HG03378 (cell line): ENCODE data around the gene RTN1.

Experiments
- ATAC-seq: cut with Tn5 transposase; IDR thresholded peaks from one replicate; pipeline ENCODE4 v1.9.1; 2021; ENCODE audit warnings: mild to moderate bottlenecking, moderate library complexity; ENCODE audit not compliant: unreplicated experiment

The RTN1 gene

DNA sequence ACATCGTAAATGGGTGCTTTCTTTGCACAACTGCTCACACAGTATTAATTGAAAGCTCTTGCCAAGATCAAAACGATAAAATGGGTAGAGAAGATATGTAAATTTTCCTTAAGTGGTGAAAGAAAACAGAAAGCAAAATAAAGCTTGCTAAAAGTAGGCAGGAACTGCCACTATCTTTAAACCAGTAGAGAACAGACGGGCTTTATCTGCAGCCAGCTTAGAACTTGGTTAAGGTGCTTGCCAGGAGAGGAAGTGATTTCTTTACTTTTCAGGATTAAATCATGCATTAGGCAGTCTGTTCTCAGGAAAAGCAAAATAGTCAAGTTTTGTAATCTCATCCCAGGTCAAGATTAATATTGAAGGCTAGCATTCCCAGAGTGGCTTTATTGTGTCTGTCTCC lies 237.1 kb downstream of the RTN1 start:
- no peak for ATAC-seq

DNA sequence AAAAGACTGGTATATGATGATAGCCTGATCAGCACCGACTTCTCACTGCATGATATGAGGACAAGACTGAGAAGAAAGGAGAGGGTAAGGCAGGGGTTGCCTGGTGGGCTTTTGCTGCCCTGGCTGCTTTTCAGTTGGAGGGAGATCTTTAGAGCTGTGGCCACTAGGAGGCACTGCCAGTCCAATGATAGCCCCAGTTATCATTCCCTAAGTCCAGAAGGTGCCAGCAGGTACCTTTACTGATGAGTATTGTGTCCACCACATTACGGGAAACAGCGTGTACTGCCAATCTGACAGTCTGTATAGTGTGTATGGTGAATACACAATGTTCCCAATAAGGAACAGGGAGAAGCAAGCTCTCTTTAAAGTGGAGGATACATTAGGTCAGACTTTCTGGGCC lies 238.2 kb downstream of the RTN1 start:
- peak; percentile 51 for ATAC-seq

DNA sequence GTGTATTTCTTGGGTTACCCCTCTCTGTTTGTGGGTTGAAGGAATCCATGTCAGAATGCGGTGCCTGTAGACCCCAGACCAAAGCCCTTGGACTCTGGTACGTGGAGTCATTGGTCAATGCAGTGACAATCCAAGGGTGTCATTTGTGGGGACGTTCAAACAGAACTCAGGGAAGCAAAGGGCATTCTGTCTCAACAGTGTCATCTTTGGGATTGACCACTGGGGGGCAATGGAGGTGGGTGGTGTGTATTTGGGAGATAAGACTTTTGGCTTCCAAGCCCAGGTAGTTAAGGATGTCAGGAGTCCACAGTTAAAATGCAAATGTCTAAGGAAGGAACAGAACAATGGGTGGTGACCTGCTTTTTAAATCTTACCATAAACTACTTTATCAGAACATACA lies 239.3 kb downstream of the RTN1 start:
- ATAC-seq, result no peak

DNA sequence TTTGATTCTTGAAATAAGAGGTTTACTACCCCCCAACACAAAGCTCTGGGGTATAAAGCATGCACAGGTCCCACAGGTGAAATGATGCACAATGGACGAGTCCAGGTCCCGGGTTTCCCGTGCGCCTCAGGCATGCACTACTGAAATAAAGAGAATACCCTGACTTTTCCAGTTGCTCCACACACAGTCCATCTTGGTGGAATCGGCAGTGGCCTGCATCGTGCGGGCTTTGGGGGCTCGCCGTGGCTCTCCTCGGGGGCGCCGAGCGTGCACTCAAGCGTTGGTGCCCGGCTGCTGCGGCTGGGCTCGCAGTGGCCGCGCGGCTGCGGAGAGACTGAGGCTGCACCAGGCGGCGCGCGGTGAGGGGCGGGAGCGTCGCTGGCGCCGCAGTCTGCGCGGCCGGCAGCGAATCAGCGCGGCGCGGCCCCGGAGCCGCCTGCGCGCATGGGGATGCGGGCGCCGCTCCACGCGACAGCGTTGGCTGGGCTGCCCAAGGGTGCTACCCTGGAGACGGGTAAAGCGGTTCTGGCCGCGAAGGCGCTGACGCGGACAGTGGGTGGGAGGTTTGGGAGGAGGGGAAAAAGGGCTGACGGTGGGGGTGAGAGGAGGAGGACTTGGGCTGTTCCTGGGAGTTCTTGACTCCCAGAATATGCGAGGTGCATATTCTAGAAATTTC lies 240.2 kb downstream of the RTN1 start:
- no peak for ATAC-seq

GRCh38 chr14:59629444-59630287 lies 240.9 kb downstream of the RTN1 start:
- ATAC-seq, result no peak

- no peak for ATAC-seq
These were observed 243.5 kb downstream of the RTN1 start for GRCh38 chr14:59627011-59627520.

GRCh38 chr14:59622631-59623030 lies 247.9 kb downstream of the RTN1 start:
- no peak for ATAC-seq

GRCh38 chr14:59619061-59619460 lies 251.5 kb downstream of the RTN1 start:
- no peak for ATAC-seq

DNA sequence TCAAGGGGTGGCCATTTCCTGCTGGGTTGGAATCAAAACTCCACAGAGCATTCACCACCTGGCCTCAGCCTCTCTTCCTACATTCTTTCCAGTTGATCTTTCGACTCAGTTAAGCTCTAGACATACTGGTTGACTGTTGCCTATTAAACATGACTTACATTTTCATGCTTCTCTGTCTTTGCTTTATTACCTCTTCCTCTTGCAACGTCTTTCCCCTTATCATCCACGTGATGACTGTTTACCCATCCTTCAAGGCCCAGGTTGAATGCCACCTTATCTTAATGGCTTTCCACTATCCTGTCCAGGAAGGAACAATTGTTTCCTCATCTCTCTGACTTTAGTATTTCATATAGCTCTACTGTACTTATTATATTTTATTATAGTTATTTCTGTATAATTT lies 269.5 kb downstream of the RTN1 start:
- ATAC-seq, result no peak

DNA sequence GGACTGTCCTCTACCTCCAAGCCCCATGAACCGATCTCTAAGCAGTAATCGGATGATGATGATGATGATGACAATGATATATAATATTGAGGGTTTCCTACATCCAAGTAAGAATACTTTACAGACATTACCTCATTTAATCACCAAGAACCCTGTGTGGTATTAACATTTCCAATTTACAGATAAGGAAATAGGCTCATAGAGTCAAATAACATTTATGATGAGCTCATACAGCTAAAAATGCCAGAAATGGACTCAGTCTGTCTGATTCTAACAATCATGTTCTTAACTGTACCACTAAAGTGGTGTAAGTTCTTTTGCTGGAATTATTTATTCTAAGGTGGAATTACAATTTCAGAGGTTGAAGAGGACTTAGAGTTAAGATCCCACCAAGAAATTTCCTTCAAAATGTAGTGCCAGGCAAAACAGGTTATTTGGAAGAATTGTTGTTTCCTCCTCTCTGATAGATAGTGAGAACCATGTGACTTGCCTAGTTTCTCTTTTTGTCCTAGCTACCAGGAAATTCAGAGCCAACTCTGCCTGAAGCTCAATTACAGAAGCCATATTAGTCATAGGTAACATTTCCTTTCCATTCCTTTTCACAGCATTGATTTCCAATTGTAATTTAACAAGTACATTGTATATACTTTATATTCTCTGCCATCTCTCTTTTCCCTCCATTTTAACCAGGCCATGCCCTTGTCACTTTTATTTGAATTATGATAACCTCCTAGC lies 270.2 kb downstream of the RTN1 start:
- ATAC-seq, result no peak

- ATAC-seq, result no peak
These were observed 275.5 kb downstream of the RTN1 start for GRCh38 chr14:59595071-59595470.

DNA sequence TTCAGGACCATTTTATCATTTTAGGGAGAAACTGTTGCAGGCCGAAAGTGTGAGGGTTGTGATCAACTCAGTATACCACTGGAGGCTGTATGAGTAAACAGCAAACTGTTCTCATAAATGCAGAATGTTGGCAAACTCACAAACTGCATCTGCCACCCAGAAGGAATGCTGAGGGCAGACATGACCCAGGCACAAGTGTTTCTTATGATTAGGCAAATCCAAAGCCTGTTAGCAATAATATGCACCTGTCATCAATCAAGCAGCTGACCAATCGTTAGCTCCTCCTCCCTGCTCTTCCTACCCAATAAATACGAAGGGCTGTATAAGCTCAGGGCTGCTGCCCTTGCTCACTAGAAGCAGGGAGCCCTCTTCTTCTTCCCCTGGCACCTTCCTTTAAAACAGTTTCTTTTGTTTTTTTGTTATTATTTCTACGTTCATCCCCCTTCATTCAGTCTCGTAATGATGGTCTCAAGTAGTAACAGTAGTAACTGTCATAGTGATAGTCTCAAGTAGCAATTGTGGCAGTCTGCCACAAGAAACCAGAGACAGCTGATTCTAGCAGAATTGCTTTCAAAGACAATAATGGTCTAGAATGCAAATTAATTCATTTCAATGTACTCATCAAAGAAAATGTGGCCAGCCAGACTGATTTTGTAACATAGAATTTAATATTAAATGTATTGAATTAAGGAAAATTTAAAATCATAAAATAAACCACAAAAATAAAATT lies 278.8 kb downstream of the RTN1 start:
- no peak for ATAC-seq

- no peak for ATAC-seq
These were observed 282.5 kb downstream of the RTN1 start for GRCh38 chr14:59588101-59588500.

- no peak for ATAC-seq
These were observed 284.6 kb downstream of the RTN1 start for GRCh38 chr14:59585891-59586554.

DNA sequence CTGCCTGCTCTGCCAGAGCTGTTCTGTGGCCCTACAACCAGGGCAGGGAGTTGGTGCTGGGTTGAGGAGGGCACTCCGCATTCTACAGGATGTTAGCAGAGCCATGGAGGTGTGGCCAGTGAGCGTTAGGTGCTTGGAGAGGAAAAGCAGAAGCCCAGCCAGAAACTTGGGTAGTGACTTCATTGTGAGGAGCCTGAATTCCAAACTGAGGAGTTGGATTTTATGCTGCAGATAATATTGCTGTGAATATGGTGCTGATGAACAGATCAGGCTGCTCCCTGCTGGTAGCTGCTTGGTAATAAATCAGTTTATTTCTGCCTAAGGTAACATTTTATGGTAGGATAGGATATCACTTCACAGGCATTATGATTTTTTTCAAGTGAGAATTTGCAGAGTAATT lies 286.8 kb downstream of the RTN1 start:
- no peak for ATAC-seq

DNA sequence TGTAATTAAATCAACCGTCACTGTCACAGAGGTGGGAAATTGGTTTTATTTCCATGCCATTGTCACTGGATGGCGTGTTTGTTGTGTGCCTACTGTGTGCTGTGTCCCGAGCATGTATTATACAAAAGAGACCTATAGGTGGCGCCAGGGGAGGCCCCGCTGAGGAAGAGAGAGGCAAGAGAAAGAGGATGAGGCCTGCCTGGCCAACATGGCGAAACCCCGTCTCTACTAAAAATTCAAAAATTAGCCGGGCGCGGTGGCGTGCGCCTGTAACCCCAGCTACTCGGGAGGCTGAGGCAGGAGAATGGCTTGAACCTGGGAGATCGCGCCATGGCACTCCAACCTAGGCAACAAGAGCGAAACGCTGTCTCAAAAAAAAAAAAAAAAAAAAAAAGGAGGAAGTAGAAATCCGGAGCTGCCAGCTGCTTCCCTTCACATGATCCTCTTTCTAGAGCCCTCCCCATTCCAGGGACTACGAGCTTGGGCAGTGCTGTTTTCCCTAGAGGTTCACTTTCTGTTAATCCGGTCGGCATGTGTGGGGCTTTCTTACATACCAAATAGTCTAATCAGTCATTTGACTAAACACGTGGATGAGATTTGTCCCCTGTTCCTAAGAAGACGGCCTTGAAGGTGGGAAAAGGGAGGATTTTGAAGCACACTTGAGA lies 287.6 kb downstream of the RTN1 start:
- ATAC-seq, result no peak

DNA sequence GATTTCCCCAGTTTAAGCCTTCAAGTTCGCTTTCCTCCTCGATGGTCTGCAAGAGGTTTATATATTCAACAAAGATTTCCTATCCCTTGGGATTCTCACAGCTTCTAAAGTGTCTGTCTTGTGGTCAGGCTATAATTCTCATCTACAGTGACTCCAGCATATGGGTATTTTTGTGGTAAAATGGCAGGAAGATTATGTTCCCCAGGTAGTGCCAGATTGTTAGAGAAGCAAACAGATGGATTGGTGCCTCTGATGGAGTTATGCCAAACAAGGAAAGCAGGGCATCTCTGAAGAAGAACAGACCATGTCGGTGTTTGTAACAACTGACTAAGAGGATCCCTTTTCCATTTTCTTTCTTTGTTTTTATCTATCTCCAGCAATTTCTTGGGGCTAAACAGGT lies 288.4 kb downstream of the RTN1 start:
- no peak for ATAC-seq

DNA sequence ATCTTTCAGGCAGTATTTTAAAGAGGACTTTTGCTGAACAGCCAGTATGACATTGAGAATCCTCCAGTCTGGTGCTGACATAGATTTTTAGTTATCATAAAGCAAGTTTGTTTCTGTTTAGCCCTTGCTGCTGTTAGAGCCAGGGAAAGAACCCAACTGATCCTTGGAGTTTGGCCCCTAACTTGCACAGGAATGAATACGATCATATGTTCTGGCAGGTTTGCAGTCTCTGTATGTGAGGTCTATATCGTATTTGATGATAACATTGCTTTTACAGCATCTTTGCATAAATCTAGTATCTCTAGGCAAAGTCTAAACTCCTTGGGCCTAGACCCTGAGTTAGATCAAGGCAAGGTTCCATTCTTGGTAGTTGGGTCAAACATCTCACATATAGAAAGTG lies 289.7 kb downstream of the RTN1 start:
- no peak for ATAC-seq

- peak; percentile 94 for ATAC-seq
These were observed 294.0 kb downstream of the RTN1 start, which contains the start of gene CCDC175 for GRCh38 chr14:59576332-59577294. TSS of gene CCDC175 (minus strand) at chr14:59576812. CDS start at chr14:59576775, 37 bp downstream.
